ENCODE data around the gene COL21A1.

DNA sequence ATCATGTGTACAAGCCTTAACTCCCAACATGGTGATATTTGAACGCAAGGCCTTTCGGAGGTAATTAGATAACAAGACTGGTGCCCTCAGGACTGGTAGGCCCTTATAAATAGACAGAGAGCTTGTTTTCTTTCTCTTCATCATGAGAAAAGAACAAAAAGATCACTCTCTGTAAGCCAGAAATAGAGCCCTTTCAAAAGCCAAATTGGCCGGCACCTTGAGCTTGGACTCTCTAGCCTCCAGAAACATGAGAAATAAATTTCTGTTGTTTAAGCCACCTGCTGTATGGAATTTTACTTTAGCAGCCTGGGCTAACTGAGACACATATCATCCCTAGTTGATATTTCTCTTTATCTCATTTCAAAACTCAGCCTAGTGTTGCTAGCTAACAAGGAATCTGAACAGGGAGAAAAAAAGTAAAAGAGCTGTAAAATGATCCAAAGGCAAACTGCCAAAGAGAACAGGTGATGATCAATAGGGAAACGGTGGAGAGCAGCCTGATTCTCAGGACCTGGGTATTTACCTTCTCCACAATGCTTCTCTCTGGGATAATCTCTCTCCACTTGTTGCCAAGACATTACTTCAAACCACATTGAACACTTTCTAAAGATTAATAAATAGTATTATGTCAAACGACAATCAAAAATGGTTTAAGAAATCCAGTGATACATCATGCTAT, 6.1 kb downstream of the COL21A1 start:
- TF ChIP-seq, protein P1, sequence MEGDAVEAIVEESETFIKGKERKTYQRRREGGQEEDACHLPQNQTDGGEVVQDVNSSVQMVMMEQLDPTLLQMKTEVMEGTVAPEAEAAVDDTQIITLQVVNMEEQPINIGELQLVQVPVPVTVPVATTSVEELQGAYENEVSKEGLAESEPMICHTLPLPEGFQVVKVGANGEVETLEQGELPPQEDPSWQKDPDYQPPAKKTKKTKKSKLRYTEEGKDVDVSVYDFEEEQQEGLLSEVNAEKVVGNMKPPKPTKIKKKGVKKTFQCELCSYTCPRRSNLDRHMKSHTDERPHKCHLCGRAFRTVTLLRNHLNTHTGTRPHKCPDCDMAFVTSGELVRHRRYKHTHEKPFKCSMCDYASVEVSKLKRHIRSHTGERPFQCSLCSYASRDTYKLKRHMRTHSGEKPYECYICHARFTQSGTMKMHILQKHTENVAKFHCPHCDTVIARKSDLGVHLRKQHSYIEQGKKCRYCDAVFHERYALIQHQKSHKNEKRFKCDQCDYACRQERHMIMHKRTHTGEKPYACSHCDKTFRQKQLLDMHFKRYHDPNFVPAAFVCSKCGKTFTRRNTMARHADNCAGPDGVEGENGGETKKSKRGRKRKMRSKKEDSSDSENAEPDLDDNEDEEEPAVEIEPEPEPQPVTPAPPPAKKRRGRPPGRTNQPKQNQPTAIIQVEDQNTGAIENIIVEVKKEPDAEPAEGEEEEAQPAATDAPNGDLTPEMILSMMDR (IDR thresholded peaks at IDR 0.05; ENCODE audit: insufficient read depth, low read depth, low read length), result no peak
- no peak for TF ChIP-seq EZH2 (IDR thresholded peaks at IDR 0.05; ENCODE audit: insufficient read depth, low read length)
